UCSD-AML1 (cell line): Measurements from ENCODE around the gene DUS2.
A peak's percentile ranks its signal among the peaks of the same experiment; 100 is the strongest.
"Not testable (repeated sequence)": the region's sequence is repeated elsewhere in the genome, so short reads cannot be mapped to it uniquely, and the experiment has no call there.

Source experiments
- DNase-seq: peaks from one replicate; lab custom pipeline; 2025; ENCODE audit not compliant: unreplicated experiment; lab: John Stamatoyannopoulos, UW

DUS2 gene

DNA sequence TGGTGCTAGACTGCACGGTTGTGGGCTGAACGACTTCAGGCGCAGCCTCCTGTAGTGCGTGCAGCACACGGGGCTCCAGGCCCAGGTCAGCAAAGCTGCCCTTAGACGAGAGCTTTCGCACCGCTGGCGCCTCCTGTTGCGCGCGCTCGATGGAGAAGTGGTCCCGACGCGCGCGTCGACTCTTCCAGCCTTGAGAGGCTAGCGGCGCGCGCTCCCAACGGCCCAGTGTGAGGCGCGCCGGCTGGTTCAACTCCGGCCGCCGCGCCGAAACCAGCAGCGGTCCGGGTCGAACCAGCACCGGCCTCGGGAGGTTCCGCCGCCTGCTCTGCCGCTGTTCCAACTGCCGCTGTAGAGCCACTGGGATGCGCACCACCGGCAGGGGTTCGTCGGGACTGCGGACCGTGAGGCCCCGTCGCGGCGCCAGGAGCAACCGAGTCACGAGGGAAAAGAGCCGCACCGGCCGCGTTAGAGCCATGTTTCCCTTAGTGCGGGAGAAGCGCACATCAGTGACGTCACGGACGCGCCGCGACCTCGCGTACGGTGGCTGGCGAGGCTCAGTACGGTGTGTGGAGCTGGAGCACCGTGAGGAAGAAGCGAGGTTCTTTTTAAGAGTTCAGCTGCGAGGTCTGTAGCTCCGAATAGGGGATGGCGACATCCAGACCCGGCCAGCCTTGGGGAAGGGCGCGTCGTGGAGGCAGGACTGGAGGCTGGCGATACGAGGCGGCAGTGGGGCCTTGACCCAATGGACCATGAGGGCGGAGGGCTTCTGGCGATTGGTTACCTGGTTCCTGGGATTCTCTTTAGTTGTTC is at the start of gene DUS2, which contains the start of gene DDX28:
TSS of gene DUS2 (plus strand) at position 557 of the 810 bp plus-strand sequence. CDS start 14,740 bp downstream, outside the sequence.
TSS of gene DDX28 (minus strand) at position 505 of the 810 bp plus-strand sequence. CDS start at position 475, 30 bp downstream.
- DNase-seq, result peak; percentile 92

DNA sequence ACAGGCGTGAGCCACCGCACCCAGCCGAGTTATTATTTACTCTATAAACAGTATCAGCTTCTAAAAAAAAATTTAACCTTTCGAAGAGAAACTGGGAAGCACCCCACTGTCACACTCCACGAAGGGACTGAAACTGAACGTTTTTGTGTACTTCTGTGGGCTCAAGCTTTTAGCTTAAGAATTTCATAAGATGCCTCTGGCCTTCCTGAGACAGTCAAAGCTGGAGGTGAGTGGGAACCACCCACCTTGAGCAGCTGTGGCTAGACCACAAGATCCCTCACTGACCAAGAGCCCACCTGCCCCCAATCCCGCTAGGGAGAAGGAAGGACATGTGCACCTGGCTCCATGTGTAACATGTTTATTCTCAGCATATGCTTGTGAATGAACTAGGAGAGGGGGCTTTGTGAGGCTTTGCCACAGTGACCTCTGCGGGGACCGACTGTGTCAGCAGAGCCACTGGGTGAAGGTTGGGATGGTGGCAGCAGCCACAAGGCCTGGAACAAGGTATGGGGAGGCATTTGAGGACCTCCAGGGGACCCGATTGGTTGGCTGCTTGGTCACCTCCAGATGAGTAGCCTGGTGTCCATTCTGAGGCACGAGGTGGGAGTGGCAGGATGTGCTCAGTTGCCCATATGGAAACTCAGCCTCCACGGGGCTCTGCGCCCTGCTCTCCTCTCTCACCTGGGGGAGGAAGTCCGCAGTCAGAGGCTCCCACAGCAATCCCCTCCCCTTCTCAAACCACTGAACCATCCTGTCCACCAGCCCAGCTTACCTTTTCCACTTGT is 47.6 kb upstream of the DUS2 start:
- DNase-seq, result no peak

DNA sequence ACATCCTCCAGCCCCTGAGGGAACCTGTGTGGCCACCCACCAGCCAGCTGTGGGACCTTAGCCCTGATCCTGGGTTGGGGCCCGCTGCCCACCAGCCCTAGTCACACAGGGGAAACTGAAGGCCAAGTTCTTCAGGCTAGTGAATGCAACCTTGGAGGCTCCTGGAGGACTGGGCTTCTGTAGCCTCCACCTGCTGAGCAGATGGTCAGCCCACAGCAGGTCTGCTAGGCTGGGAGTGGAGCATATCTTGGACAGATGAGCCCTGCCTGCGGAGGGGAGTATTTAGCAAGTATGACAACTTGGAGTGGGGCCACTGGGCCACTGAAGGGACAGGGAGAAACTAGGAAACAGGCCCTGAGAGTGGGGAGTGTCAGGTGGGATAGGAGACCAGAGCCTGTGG is 46.9 kb upstream of the DUS2 start:
- no peak for DNase-seq

DNA sequence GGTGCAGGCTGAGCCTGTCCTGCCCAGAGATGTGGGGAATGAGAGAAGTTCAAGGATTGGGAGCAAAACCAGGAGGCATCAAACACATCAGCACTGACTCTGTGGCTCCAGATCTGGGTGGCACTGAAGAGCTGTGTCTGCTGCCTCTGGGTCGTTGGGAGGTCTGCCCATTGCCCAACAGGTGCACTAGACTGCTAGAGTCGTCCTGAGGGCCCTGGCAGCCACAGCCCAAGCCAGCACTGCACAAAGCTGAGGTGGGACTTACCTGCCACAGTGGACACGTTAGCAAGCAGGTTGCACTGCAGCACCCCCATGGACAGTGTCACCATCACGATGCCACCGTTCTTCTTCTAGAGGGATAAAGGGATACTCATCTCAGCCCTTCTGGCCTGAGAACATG is 46.1 kb upstream of the DUS2 start:
- DNase-seq, result no peak

DNA sequence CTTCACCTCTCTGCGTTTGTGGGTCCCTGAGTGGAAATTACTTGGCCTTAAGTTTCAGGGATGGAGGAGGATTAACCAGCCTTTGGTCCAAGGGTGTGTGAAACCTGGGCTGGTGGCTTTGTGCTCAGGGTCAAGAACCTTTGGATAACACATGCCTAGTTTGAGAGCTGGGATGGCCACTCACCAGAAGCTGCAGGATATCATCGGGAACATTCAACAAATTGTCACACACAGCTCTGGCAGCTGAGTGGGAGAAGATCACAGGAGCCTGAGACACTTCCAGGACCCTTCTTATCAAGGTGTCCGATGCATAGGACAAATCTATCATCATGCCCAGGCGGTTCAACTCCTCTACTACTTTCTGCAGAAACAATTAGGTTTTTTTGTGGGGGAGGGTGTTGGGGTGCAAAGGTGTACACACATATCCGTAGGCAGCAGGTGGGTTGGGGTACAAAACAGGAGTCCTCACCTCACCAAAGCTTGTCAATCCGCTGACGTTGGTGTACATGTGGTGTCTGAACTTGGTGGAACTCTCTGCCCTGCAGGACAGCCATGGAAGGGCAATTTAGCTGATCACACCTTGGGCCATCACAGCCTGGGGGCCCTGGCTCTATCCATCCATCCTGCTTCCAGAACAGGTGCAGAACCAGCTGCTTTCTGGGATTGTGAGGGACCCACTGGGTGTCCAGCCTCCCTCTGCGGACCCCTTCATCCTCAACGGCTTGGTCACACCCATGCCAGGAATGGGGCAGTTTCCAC is 45.4 kb upstream of the DUS2 start:
- DNase-seq, result no peak

DNA sequence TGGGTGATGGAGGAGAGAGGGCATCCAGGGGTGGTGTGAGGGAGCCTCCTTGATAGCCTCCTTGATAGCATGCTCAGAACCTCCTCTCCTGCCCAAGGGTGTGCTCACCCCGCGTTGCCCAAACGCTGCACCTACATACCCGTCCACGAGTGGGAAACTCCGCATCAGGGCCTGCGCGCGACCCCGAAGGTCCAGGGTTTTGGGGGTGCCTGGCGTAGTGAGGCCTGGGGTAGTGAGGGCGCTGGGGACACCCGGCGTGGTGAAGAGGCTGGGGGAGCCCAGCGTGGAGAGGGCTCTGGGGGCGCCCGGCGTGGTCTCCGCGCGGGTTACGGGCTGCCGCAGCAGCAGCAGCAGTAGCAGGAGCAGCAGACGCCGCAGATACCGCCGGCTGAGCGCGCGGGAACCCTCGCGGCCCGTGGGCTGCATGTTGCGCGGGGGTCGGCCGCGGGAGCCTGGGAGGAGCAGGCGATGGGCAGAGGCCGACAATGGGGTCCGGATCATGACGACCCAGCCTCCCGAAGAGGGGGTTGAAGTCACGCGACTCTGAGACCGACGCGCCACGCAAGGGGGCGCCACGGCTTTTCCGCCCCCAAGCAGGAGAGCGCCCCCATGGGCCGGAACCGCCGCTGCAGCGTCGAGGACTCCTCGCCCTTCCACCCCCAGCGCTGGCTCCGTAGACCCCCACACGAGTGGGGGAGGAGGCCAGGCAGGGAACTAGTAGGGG is 43.0 kb upstream of the DUS2 start, which contains the start of gene DPEP3:
TSS of gene DPEP3 (minus strand) at position 545 of the 724 bp plus-strand sequence. CDS start at position 426, 119 bp downstream.
- DNase-seq, result no peak

DNA sequence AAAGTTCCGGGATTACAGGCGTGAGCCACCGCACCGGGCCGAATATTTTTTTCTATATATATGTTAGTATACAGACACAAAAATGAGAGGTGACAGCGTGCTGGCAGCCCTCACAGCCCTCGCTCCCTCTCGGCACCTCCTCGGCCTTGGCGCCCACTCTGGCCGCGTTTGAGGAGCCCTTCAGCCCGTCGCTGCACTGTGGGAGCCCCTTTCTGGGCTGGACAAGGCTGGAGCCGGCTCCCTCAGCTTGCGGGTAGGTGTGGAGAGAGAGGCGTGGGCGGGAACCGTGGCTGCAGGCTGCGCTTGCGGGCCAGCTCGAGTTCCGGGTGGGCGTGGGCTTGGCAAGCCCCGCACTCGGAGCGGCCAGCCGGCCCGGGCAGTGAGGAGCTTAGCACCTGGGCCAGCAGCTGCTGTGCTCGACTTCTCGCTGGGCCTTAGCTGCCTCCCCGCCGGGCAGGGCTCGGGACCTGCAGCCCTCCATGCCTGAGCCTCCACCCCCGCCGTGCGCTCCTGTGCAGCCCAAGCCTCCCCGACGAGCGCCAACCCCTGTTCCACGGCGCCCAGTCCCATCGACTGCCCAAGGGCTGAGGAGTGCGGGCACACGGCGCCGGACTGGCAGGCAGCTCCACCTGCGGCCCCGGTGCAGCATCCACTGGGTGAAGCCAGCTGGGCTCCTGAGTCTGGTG is 40.9 kb upstream of the DUS2 start:
- DNase-seq, result no peak

DNA sequence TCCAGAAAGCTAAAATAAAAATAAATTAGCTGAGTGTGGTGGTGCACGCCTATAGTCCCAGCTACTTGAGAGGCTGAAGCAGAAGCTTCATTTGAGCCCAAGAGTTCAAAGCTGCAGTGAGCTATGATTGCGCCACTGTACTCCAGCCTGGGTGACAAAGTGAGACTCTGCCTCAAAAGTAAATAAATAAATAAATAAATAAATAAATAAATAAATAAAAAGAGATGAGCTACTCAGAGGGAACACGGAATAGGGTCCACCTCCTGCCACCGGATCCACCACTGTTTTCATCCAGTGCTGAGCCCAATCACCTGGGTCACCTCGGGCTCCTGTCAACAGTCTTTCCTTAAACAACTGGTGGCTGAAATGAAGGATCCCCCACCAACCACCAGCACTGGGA is 36.1 kb upstream of the DUS2 start:
- no peak for DNase-seq

DNA sequence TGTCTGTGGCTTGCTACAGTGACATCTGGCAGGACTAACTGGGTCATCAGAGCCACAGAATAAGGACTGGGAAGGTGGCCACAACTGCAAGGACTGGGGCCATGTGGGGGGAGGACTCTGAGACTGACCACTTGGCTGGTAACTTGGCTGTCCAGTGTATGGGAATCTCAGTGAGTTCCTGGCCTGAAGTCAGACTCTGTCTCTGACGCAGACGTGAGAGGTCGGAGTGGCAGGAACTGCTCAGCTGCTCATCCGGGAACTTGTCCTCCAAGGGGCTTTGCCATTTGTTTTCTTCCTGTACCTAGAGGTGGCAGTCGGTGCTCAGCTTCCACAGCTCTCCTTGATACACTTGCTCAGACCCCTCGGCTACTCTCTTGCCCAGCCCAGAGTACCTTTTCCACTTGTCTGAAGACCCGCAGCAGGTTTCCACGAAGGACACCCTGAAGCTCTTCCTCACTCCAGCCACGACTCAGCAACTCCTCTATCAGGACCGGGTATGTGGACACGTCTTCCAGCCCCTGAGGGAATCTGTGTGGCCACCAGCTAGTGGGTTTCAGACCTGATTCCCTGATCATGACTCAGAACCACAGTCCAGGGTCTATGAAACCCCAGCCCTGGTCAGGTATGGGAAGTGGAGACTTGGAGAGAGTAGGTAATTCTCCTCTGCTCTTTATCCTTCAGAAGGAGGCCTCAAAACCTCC is 35.5 kb upstream of the DUS2 start:
- no peak for DNase-seq

DNA sequence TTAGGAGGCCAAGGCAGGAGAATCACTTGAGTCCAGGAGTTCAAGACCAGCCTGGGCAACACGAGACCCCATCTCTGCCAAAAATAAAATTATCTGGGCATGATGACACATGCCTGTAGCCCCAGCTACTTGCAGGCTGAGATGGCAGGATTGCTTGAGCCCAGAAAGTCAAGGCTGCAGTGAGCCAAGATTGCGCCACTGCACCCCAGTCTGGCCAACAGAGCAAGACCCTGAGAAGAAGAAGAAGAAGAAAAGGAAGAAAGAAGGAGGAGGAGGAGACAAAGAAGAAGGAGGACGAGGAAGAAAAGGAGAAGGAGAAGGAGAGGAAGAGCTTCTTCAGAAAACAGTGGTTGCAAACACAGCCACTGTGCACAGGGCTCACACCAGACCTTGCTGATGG is 34.4 kb upstream of the DUS2 start:
- no peak for DNase-seq

DNA sequence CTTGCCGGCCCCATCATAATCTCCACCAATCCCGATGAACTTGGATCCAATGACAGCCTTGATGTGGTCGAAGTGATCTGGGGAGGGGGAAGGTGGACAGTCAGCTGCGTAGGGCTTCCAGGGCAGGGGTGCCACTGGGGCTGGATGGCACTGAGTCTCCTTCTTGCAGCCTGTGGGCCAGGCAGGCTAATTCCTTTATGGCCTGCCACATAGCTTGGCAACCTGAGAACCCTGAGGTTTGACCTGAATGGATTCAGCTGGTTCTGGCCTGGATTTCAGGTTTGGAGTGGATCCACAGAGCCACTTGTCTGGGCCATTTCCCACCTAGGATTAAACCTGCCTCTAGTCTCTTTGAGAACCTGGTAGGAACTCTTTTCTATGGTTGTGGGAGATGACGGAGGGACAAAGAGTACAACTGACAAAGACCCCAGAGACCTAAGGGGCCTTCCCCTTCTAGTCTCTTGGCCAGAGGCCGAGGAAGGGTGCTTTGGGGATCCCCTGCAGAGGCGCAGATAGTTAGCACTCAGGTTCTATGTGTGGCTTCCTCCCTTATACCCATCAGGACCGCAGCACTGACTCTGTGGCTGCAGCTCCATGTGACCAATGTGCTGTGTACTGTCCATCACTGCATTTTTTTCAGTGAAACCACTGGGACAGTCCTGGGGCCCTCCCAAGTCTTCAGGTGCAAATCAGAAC is 33.6 kb upstream of the DUS2 start:
- no peak for DNase-seq

DNA sequence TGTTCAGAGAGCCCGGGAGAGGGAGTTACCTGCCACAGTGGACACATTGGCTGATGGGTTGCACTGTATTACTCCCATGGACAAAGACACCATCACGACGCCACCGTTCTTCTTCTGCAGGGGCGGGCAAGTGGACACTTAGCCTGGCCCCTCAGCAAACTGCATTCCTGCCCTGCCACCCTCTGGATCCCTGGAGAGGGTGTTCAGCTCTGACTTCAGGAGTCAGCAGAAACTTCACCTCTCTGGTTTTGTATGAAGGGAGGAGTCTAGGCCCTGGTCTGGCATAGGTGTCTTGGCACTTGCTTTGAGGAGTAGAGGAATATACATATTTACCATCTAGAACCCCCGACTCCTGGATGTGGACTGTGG is 33.1 kb upstream of the DUS2 start:
- no peak for DNase-seq

DNA sequence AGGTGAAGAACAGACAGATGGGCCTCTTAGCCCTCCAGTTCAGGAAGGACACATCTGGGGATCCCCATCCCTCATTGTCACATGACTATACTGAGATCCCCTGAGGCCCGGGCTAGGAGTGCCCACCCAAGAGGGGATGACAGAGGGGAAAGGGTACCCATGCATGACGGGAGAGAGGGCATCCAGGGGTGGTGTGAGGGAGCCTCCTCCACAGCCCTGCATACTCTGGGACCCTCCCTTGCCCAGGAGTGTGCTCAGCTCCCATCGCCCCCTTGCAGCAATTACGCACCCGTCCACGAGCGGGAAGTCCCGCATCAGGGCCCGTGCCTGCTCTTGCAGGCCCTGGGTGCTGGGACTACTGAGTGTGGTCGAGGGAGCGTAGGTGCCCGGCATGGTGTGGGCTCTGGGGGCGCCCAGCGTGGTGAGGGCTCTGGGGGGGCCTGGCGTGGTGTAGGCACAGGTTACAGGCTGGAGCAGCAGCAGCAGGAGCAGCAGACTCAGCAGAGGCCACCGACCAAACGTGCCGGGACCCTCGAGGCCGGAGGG is 30.4 kb upstream of the DUS2 start:
- DNase-seq, result no peak

DNA sequence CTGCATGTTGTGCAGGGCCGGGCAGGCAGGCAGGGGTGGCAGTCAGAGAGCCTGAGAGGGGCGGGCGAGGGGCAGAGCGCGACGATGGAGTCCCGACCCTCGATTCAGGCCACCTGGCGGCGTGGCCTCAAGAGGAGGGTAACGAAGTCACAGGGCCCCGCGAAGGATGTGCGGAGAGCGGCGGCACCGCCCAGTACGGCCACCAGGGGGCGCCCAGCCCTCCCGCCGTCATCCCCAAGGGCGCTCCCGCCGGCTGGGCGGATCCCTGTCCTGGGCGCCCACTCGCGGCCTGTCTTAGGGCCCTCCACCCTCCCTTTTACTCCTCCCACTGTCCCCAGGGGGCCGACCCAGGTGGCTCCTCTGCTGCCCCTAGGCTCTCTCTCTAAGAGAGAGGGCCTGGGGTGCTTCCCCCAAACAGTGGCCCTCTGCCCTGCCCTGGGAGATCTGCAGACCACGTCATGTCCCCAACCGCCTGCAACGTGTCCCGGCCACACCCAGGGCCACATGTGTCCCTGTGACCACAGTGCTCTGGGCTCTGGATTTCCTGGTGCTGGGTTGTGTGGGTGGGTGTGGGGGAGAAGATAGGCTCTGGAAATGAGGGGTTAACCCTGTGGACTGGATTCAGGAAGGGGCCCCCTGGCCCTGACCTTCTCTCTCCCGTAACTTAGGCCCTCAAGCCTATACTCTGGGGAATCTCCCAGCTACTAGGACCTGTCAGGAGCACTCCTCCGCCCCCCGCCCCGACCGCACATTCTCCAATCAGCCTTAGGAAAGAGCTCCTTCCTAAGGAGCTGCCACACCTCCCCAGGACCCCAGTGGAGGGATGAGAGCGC is 29.7 kb upstream of the DUS2 start:
- DNase-seq, result peak; percentile 87

DNA sequence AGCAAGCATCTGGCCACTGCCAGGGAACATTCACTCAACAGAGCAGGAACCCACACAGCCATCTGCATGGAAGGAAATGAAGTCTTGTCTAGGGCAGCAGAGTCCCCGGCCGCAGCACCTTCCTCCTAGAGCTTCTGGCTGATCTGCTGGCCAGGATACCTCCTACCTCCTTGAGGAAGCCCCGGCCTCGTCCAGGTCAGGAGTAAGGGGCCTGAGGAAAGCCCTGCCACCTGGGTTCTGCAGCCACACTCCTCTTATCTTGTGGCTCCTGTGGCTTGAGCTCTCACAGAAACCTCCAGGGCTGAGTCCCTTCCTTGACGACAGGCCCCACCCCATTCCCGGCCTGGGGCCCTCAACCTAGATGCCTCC is 29.1 kb upstream of the DUS2 start:
- DNase-seq, result peak; percentile 76

DNA sequence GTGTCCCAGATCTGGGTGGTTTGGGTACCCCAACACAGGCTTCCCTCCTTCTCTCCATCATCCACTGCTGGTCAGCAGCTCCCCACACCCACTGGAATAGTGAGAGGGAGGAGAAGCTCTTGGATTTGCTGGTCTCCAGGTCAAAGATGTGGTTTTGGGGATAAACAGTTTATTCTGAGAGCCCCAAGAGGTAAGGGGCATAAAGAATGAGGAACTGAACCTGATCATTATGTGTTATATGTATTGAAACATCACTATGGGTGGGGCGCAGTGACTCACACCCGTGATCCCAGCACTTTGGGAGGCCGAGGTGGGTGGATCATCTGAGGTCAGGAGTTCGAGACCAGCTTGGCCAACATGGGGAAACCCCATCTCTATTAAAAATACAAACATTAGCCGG is 27.7 kb upstream of the DUS2 start:
- no peak for DNase-seq

DNA sequence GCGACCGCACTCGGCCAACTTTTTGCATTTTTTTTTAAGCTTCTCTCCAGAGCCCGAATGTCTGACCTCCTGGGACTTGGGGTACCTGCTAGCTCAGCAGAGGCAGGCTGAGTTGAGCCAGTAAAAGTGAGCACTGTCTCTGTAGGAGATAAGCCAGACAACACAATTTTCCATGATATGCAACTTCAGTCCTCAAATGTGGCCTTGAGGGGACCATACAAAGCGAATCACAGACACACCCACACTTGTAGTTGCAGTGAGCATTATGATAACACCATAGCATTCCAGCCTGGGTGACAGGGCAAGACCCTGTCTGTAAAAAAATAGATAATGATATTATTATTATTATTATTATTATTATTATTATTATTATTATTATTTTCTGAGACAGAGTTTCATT is 26.4 kb upstream of the DUS2 start:
- DNase-seq, result no peak

DNA sequence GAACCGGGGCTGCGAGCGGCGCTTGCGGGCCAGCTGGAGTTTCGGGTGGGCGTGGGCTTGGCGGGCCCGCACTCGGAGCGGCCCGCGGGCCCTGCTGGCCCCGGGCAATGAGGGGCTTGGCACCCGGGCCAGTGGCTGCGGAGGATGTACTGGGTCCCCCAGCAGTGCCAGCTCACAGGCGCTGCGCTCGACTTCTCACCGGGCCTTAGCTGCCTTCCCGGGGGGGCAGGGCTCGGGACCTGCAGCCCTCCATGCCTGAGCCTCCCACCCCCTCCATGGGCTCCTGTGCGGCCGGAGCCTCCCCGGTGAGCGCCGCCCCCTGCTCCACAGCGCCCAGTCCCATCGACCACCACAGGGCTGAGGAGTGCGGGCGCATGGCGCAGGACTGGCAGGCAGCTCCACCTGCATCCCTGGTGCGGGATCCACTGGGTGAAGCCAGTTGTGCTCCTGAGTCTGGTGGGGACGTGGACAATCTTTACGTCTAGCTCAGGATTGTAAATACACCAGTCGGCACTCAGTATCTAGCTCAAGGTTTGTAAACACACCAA is 24.8 kb upstream of the DUS2 start:
- DNase-seq, result not testable (repeated sequence)
